GM19023 (cell line): ENCODE data around the gene C16orf46.
"Not testable (repeated sequence)": the region's sequence is repeated elsewhere in the genome, so short reads cannot be mapped to it uniquely, and the experiment has no call there.

Experiments
- ATAC-seq: cut with Tn5 transposase; IDR thresholded peaks from one replicate; pipeline ENCODE4 v1.9.1; 2021; ENCODE audit warnings: mild to moderate bottlenecking, moderate library complexity; ENCODE audit not compliant: unreplicated experiment

The C16orf46 gene, protein sequence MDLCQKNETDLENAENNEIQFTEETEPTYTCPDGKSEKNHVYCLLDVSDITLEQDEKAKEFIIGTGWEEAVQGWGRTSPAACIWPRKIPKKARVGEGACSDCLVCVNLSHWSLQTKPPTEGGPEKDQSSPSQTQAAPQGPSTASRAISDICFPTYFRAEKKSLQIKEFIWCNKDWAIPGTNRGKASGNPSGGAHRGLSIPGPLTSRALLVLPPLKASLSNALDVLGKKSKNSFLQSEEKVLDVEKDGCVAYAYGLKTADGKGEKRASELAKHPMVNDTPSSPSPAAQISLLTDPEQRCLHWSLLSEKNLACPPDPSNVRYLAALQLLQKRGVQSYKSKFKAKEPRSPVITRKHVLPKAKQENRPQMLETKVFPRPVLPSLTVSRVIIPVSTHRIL

DNA sequence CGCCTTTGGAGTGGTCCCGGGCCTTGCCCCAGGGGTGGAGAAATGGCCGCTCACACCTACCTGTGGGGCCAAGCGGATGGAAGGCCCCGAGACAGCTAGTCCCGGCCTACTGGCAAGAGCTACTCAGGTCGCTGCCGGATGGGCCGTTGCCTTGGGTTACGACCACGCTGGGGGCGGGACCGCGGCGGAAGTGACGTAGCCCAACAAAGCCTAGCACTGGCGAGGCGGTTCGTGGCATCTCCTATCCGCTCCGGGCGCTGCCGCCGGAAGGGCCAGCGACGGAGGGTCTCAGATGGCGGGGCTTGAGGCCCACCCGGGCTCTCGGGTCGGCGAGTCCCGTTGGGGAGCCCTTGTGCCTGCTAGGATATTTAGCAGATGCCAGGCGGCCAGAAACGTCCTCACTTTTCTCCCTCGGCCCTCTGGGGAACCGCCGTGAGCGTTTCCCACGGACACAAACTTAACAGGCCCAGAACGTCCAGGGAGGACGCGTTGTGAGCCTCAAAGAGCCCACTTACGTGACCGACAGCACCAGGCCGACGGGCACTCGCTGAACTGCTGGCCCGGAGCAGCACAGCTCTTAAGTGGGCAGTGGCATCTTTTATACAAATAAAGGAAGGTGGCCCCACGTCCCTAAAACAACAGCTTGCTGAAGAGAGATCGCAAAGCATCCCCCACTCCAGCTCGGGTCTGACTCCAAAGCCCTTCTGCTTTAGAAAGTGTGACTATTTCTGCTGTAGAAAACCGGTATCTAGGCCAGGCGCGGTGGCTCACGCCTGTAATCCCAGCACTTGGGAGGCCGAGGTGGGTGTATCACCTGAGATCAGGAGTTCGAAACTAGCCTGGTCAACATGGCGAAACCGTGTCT, at the start of gene C16orf46:
Gene C16orf46, minus strand, starts transcription at position 163 of the 865 bp plus-strand sequence. CDS start 13,283 bp downstream, outside the sequence.
- ATAC-seq: peak; percentile 96

DNA sequence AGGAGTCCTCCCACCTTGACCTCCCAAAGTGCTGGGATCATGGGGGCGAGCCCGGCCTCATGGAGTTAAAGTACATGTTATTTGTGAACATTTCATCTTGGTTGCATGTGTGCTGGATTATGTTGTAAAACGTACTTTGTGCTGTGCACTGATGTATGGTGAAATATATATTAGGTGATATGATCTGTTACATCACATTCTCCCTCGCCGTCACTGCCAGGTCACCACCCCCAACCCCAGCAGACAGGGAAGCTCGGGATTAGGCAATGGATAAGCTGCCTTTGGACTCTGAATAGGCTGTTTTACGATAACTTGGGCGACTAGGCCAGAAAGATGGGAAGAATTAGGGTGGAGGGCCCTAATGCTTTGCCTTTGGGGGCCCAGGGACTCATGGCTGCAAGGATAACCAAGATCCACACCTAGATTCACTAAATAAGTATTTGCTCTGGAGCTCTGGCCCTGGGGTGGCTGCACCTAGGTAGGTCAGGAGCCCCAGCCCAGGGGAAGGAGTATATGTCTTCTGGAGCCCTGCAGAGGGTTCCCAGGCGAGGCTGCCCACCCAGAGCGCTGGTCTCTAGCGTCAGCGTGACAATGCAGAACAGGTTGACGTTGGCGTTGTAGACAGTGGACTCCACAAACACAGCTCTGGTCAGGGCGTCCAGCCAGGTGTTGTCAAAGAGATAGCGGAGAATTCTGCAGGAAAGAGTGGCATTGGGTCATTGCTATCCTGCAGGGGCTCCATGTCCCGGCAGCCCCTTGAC, 46.2 kb upstream of the C16orf46 start:
- no peak for ATAC-seq

DNA sequence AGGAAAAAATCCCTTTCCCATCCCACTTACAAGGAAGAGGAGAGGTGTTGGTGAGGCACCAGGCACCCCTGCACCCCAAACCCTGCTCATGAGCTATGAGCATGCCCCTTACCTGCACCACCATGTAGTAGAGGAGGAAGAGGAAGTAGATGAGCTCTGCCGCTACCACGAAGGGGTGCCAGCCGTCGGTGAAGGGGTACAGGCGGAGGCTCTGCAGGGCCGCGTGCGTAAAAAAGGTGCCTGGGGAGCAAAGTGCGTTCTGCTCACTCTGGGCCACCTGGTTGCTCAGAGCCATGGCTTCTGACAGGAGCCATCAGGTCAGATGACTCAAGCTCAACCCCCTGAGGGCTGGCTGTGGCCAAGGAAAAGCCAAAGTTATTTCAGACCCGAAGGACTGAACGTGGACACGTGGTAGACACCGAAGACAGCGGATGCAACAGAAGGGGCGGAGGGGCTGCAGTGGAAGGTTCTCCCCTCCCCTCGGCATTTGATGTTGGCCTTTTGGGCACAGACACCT, 44.5 kb upstream of the C16orf46 start:
- no peak for ATAC-seq

DNA sequence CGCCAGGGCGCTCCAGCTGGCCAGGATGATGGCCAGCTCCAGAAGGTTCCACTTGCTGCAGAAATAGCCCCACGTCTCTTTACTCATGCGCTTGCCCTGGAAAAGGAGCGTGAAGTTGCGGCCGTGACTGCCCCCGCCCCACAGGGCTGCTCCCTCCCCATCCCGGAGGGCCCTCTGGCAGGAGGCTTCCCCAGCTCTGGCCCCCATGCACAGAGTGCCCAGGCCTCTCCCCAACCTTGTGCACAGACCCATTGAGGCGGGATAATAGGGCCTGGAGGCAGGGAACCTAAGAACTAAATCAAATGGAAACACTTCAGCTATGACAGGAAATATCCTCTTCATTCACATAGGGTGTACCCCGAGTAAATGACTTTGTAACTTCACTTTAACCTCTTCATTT, 40.4 kb upstream of the C16orf46 start:
- no peak for ATAC-seq

DNA sequence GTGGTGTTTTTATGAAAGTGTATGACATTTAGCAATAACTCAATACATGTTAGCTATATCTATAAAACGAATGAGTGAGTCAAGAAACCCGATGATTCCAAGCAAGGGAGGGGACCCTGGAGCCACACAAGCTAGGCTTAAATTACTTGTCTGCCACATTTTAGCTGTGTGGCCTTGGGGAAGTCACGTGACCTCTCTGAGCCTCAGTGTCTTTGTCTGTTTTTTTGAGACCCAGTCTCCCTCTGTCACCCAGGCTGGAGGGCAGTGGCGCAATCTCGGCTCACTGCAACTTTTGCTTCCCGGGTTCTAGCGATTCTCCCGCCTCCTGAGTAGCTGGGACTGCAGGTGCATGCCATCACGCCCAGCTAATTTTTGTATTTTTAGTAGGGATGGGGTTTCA, 39.2 kb upstream of the C16orf46 start:
- no peak for ATAC-seq

DNA sequence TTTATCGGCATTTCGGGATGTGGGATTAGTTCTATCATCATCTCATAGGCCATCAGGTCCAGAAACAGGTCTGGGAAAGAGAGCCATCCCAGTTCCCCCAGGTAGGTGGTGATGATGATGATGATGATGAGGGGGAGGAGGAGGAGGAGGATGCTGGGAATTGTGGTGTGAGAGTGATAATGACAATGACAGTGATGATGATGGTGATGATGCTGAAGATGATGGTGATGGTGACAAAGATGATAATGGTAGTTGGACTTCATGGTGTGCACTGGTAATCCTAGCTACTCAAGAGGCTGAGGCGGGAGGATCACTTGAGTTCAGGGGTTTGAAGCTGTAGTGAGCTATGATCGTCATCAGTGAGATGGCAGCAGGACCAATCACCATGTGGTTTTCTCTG, 35.4 kb upstream of the C16orf46 start:
- no peak for ATAC-seq

DNA sequence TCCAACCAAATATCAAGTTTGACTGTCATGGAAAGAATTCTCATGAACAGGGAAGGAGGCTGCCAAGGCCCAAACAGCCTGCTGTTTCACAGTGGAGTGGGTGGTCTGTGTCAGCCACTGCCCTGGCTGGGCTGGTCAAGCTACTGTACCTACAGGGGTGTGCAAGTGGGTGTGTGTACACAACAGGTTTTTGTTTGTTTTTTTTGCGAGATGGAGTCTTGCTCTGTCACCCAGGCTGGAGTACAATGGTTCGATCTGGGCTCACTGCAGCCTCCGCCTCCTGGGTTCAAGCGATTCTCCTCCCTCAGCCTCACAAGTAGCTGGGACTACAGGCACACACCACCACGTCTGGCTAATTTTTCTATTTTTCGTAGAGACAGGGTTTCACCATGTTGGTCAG, 32.2 kb upstream of the C16orf46 start:
- ATAC-seq: not testable (repeated sequence)

DNA sequence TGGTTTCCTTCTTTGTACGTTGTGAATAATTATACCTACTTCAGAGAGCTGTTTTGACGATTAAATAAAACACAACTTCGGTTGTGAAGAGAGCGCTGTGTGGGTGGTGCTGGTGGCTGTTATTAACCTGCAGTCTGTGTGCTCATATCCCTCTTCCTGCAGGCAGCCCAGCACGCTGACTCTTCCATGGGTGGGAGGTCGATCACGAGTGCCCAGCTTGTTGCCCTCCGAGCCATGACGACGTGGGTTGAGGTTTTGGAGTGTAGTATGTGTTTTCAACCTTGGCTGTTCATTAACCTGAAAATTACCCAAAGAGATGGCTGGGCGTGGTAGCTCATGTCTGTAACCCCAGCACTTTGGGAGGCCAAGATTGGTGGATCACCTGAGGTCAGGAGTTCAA, 30.5 kb upstream of the C16orf46 start:
- ATAC-seq: no peak

DNA sequence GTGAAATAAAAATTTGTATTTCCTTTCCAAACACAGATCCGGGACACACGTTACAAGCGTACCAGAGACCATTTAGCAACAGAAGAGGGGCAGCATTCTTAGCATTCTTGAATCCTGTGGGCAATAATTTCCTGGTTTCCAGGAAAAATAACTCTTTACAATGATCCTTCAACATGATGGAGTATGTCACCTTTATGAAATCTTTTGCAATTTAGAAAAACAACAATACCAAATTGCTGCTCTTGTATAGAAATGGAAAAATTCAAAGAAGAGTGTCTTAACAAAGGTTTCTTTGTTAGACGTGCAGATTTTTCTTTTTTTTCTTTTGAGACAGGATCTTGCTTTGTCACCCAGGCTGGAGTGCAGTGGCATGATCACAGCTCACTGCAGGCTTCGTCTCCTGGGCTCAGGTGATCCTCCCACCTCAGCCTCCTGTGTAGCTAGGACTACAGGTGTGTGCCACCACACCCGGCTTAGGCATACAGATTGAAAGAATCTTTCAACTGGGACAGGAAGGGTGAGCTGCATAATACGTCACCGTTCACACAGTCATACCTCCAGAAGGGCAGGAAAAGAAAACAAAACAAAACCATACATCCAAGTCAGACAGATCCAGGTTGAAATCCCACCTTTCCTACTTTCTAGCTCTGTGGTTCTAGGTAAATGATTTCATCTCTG, 29.9 kb upstream of the C16orf46 start:
- no peak for ATAC-seq

DNA sequence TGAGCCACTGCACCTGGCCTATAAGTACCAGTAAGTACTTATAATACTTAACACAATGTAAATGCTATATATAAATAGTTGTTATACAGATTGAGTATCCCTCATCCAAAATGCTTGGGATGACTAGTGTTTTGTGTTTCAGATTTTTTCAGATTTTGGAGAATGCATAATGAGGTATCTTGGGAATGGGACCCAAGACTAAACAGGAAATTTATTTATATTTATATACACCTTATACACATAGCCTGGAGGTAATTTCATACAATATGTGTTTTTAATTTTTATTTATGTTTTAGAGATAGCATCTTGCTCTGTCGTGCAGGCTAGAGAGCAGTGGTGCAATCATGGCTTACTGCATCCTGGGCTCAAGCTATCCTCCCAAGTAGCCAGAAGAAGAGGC, 28.9 kb upstream of the C16orf46 start:
- ATAC-seq: no peak

DNA sequence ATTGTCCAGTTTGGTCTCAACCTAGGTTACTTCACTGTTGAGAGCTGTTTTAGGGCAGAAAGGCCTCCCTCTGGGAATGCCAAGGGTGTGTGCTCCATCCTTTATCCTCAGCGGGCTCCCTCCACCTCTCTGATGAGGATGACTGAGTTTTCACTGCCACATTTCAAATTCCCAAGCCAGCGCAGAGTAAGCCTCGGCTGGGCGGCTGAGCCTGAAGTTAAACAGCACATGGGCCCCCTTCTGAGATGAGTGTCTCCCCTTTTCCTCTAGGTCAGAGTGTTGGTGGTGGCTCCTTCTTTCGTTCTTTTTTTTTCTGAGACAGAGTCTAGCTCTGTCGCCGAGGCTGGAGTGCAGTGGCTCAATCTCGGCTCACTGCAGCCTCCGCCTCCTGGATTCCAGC, 24.7 kb upstream of the C16orf46 start:
- no peak for ATAC-seq

DNA sequence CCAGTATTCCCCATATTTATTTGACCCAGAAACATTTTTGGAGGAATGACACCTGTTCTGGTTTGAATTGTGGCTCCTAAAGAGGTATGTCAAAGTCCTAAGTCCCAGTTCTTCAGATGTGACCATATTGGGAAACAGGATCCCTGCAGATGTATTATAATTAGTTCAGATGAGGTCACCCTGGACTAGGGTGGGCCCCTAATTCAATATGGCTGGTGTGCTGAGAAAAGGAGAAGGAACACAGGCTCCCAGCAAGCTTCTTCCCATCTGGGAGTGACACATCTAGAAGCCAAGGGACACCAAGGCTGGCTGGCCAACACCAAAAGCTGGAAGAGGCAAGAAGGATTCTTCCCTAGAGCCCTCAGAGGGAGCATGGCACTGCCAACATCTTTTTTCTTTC, 22.9 kb upstream of the C16orf46 start:
- ATAC-seq: no peak

DNA sequence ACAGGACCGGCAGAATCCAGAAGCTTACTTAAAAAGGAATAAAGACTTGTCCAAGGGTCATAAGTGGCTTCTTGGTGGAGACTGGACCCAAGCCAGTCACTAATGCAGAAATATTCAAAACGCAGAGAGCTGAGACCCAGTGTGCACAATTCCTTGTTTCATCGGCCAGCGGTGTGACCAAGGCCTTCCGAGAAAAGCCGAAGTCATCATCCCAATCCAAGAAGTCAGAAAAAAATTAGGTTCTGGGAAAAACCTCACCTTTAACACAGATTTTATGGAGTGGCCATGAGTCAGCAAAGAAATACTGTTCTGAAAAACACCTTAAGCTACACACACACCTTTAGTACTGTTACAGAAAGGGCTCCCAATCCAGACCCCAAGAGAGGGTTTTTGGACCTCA, 20.2 kb upstream of the C16orf46 start:
- ATAC-seq: no peak

DNA sequence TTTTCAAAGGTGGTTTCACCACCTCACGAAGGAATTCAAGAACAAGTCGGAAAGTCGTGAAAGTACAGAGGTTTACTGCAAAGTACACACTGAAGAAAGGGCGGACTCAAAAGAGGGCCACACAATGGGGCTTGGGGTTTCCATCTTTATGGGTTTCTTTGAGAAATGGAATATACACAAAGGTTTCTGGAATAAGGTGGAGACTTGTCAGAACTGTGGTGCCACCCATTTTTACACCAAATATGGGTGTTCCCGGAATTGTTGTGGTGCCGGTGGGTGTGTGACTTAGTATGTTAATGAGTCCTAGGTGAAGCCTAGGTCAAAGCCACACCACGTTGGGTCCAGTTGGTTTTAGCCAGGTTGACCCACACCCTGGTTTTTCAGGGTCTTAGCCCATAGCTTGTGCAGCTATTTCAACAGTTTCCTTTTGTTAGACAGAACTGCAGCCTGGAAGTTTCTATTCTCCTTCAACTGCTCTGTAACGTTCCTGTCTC, 19.7 kb upstream of the C16orf46 start:
- ATAC-seq: no peak

DNA sequence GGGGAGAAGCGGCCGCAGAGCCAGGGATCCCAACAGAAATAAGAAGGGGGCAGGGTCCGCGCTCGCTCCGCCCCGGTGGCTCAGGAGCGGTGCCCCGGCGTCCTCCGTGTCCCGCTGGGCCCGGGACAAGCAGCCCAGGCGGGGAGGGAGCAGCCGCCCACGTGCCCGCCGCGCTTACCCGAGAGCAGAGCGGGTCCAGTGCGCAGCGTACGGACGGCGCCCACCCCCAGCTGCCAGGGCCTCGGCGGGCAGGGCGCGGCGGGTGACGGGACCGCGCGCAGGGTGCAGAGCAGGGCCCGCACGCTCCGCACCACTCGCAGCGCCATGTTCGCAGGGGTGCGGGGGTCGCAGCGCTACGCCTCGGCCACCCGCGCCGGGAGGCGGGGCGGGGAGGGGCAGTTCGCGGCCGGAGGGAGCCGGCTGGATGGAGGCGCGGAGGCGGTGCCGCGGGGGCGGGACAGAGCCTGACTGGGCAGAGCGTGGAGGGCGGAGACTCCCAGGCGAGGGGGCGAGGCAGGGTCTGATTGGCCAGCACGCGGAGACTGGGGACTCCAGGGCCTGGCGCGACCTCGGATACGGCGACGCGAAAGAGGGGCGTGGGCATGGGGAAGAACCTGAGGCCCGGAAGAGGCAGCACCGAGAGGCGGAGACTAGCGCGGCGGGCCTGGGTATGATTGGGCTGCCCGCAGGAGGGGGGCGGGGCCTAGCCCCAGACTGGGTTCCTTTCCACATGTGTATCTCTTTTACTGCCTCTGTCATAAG, 19.1 kb upstream of the C16orf46 start, which contains the start of gene GCSH:
Gene GCSH, minus strand, starts transcription at position 443 of the 762 bp plus-strand sequence. Its CDS starts 117 bp downstream, at position 326.
- peak; percentile 98 for ATAC-seq

DNA sequence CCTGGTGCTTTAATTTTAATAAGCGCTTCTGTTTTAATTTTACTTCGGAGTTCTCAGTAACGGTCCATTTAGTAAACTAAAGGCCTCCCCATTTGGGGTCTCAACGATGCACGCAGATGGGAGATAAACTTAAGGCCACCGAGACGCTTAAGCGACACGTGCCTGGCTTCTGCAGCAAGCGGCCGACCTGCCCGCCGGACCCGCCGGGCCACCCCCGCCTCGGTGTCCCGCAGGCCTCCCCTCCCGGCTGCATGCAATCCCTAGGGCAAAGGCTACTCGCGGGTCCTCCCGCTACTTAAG, 18.6 kb upstream of the C16orf46 start:
- ATAC-seq: peak; percentile 6

DNA sequence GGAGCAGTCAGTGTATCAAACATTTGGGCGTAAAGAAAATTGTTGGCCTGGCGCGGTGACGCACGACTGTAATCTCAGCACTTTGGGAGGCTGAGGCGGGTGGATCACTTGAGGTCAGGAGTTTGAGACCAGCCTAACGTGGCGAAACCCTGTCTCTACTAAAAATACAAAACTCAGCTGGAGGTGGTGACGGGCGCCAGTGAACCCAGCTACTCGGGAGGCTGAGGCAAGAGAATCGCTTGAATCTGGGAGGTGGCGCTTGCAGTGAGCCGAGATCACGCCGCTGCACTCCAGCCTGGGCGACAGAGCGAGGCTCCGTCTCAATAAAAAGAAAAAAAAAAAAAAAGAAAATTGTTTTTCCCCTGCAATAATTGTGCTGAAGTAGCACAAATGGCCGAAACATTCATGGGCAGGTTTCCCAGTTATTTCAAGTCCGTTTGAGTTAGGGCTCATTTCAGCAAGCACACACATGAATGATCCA, 17.8 kb upstream of the C16orf46 start:
- ATAC-seq: no peak

DNA sequence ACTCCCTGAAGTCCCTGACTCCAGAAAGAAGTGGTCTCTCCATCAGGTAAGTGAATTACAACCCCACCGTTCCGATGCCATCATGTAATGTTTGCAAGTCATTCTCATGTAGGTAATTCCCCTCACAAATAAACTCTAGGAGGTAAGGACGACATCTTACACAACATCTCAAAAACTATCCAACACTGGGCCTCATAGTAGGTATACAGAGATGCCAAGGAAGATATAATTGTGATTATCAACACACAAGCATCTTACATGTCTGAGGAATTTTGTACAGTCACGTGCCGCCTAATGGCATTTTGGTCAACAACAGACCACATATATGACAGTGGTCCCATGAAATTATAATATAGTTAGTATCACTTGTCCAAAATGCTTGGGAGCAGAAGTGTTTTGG, 11.8 kb upstream of the C16orf46 start:
- no peak for ATAC-seq

DNA sequence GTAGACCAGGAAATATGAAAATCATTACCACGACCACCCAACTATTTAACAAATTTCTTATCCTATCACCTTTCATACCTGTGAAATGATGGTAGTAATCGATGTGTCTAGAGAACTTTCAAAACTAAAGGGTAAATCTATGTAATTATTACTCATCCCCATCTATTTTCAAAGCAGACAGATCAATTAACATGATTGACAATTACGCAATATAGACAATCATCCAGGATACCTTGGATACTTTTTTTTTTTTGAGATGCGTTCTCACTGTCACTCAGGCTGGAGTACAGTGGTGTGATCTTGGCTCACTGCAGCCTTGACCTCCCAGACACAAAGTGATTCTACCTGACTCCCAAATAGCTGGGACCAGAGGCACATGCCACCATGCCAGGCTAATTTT, 4.0 kb upstream of the C16orf46 start:
- no peak for ATAC-seq

DNA sequence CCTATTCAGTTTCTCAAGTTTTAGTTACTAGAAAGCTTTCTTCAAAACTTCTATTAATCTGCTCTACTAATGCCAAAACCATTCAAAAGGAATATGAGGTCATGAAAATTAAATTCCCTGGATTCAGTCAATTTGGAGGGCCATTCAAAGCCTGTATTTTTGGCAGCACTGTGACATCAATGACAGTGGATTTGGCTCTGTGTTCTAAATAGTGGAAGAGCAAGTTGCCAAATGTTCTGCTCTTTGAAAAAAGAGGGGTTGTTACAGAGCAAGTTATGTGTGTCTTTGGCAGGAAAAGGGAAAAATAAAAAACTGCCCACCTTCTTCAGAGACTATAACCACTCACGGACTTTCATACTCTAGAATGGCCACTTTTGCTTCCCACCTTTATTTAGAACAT, 3.2 kb upstream of the C16orf46 start:
- ATAC-seq: no peak
